SKM-1 treated with dmso at 0.1 percent for 144 hours (cell line): ENCODE results near the gene SULT6B1.

Source experiments
- DNase-seq: peaks from one replicate; lab custom pipeline; 2025; ENCODE audit not compliant: unreplicated experiment; lab: John Stamatoyannopoulos, UW

Gene SULT6B1

GRCh38 chr2:37153224-37153623 is 35.2 kb downstream of the SULT6B1 start:
- DNase-seq, result no peak

- no peak for DNase-seq
These were observed 38.7 kb downstream of the SULT6B1 start for GRCh38 chr2:37149626-37150322.

- no peak for DNase-seq
These were observed 40.1 kb downstream of the SULT6B1 start for GRCh38 chr2:37148325-37148724.

- DNase-seq, result peak; percentile 26
These were observed 42.4 kb downstream of the SULT6B1 start for GRCh38 chr2:37146062-37146461.

- DNase-seq, result no peak
These were observed 44.5 kb downstream of the SULT6B1 start for GRCh38 chr2:37143974-37144373.

GRCh38 chr2:37142546-37142945 is 45.9 kb downstream of the SULT6B1 start:
- no peak for DNase-seq

- DNase-seq, result no peak
These were observed 55.6 kb downstream of the SULT6B1 start for GRCh38 chr2:37132914-37133313.

- no peak for DNase-seq
These were observed 63.1 kb downstream of the SULT6B1 start for GRCh38 chr2:37125416-37125815.

GRCh38 chr2:37119157-37119556 is 69.3 kb downstream of the SULT6B1 start:
- no peak for DNase-seq
